Right hindlimb (tissue), 1 donor: ENCODE results near the gene TTC36.
"Not testable (repeated sequence)": the region's sequence is repeated elsewhere in the genome, so short reads cannot be mapped to it uniquely, and the experiment has no call there.

Experiments
- DNase-seq: peaks from one replicate; pipeline ENCODE4 v3.0.0-alpha.2; 2018

The TTC36 gene, protein sequence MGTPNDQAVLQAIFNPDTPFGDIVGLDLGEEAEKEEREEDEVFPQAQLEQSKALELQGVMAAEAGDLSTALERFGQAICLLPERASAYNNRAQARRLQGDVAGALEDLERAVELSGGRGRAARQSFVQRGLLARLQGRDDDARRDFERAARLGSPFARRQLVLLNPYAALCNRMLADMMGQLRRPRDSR

DNA sequence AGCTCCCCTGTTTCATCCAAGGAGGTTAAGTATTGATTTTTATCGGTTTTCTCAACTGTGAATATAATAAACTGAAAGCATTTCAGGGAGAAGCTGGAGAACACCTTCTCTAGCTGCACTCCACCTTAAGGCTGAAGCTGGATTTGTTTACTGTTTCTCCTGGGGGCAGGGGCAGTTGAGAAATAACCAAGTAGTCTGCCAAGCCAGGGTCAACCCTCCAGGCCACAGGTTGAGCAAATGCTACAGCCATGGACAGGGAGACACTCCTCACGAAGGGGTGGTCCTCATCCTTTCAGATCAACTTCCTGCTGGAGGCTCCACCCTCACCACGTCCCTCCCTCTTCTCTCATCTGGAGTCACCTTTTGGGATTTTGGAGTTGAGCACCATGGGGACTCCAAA lies at the start of gene TTC36:
Gene TTC36, plus strand, starts transcription at position 366 of the 400 bp plus-strand sequence. Its CDS starts 21 bp downstream, at position 387.
- no peak for DNase-seq

DNA sequence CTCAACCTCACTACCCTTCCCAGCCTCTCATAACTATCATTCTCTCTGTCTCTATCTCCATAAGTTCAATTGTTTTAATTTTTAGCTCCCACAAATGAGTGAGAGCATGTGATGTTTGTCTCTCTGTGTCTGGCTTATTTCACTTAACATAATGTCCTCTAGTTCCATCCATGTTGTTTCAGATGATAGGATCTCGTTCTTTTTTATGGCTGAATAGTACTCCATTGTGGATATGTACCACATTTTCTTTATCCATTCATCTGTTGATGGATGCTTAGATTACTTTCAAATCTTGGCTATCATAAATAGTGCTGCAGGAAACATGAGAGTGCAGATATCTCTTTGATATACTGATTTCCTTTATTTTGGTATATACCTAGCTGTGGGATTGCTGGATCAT lies 46.0 kb upstream of the TTC36 start:
- not testable (repeated sequence) for DNase-seq

DNA sequence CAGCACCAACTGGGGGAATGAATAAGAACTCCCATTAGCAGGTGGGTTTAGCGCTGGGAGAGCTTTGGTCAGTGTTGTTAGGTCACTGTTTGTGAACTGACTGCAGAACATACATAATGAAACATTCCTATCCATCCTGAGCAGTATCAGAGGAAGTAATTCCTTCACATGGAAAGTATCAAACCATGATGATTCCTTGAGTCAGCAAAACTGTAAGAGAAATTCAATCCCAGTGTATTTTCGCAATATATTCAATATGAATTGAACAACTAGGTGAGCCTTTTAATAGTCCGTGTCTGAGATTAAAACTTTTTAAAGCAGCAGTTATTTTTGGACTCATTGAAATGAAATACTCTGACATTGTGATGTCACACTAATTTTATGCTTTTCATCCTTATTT lies 42.9 kb upstream of the TTC36 start:
- no peak for DNase-seq

DNA sequence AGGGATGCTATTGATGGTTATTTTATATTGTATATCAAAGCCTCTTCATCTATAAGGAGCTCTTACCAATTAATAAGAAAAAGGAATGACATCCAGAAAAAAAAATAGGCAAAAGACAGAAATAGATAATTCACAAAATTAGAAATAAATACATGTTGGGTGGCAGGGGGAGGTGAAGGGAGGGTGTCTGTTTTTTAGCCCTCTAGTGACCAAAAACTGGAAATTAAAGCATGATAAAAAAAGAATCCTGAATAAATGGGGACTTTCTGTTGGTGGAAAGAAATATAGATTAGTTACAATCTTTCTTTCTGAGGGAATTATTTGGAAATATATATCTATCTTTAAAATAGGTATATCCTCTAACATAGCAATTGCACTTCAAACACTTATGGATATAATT lies 42.0 kb upstream of the TTC36 start:
- no peak for DNase-seq

DNA sequence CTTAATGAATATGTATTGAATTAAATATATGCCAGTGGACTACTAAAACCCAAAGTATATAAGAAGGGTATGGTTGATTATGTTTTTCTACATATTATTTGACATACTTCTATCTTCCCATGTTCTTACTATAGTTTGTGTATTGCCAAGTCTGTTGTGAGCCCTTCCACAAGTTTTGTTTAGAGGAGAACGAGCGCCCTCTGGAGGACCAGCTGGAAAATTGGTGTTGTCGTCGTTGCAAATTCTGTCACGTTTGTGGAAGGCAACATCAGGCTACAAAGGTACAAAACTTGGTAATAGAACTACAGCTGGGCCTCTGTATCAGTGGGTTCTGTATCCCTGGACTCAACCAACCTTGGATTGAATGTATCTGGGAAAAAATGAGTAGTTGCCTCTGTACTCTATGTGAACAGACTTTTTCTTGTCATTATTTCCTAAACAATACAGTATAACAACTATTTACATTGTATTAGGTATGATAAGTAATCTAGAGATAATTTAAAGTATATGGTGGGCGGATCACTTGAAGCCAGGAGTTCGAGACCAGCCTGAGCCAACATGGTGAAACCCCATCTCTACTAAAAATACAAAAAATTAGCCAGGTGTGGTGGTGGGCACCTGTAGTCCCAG lies 38.7 kb upstream of the TTC36 start:
- DNase-seq: peak; percentile 82

DNA sequence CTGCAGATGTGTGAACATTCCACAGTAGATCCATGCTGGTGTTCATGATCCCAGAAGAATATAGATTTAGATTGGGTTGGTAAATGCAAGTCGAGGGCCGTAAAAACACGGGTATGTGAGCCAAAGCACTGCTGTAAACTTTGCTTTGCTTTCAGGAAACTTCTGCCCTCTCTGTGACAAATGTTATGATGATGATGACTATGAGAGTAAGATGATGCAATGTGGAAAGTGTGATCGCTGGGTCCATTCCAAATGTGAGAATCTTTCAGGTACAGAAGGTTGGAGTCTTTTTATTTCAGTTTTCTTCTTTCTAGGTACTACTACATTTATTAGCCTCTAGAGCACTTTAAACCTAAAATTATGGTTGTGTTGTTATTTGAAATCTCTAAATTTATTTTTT lies 36.2 kb upstream of the TTC36 start:
- DNase-seq: no peak

DNA sequence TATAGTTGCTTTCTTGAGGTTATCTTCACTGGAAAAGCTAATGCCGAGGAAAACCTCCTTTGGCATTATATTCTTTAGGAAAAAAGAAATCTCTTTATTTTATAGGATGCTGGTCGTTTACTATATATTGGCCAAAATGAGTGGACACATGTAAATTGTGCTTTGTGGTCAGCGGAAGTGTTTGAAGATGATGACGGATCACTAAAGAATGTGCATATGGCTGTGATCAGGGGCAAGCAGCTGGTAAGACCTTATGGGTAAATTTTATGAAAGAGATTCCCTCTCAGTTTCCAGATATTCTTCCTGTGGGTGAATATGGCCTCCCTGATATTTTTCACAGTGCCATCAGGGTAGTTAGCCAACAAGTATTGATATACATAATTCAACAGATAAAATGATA lies 29.4 kb upstream of the TTC36 start:
- no peak for DNase-seq

DNA sequence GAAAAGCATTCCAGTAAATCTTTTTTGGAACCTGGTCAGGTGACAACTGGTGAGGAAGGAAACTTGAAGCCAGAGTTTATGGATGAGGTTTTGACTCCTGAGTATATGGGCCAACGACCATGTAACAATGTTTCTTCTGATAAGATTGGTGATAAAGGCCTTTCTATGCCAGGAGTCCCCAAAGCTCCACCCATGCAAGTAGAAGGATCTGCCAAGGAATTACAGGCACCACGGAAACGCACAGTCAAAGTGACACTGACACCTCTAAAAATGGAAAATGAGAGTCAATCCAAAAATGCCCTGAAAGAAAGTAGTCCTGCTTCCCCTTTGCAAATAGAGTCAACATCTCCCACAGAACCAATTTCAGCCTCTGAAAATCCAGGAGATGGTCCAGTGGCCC lies 24.1 kb upstream of the TTC36 start:
- DNase-seq: no peak

DNA sequence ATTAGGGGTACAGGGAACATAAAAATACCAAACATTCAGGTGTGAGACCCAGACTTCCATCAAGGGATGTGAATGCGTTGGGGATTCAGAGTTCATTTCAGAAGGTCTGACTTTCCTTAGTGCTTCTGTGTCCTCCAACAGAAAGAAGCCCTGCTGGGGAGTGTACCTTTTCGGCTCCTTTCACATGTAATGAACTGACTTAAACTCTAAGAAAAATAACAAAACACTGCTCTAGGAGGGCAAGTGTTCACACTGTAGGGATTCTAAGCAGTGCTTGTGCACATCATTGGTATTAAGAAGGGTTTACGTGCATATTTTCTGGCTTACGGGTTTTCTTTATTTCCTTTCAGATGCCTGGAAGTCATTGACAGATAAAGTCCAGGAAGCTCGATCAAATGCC lies 15.7 kb upstream of the TTC36 start:
- DNase-seq: no peak

DNA sequence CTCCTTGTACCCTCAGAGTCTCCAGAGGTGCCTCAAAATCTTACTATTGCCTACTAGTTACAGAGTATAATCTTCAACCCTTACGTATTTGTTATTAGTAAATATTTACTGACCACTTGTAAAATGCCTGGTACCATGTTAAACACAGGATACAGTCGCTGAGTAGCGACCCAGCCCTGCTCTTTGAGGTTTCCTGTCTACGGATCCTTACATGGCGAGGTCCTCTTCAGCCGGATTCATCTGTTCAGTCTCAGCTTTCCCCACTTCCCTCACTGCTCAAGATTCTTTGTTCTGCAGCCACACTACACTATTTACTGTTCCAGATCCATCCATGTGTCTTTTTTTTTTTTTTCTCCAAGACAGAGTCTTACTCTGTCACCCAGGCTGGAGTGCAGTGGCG lies 13.2 kb upstream of the TTC36 start:
- DNase-seq: no peak

DNA sequence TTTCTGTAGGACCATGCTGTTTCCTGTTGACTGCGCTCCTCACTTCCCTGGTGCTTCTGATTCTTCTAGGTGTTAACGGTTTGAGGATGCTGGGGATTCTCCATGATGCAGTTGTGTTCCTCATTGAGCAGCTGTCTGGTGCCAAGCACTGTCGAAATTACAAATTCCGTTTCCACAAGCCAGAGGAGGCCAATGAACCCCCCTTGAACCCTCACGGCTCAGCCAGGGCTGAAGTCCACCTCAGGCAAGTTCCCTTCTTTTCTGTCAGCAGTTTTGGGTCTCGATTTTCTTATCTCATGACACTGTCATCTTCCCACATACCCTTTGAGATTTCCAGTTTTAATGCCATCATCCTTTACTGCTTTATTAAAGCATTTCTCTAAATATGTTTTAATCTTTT lies 7.7 kb upstream of the TTC36 start:
- DNase-seq: no peak

DNA sequence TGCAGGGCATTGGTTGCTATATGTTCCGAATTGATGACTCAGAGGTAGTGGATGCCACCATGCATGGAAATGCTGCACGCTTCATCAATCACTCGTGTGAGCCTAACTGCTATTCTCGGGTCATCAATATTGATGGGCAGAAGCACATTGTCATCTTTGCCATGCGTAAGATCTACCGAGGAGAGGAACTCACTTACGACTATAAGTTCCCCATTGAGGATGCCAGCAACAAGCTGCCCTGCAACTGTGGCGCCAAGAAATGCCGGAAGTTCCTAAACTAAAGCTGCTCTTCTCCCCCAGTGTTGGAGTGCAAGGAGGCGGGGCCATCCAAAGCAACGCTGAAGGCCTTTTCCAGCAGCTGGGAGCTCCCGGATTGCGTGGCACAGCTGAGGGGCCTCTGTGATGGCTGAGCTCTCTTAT lies 5.4 kb upstream of the TTC36 start:
- peak; percentile 52 for DNase-seq

DNA sequence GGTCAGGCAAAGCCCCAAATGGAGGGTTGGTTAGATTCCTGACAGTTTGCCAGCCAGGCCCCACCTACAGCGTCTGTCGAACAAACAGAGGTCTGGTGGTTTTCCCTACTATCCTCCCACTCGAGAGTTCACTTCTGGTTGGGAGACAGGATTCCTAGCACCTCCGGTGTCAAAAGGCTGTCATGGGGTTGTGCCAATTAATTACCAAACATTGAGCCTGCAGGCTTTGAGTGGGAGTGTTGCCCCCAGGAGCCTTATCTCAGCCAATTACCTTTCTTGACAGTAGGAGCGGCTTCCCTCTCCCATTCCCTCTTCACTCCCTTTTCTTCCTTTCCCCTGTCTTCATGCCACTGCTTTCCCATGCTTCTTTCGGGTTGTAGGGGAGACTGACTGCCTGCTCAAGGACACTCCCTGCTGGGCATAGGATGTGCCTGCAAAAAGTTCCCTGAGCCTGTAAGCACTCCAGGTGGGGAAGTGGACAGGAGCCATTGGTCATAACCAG lies 4.7 kb upstream of the TTC36 start:
- no peak for DNase-seq

DNA sequence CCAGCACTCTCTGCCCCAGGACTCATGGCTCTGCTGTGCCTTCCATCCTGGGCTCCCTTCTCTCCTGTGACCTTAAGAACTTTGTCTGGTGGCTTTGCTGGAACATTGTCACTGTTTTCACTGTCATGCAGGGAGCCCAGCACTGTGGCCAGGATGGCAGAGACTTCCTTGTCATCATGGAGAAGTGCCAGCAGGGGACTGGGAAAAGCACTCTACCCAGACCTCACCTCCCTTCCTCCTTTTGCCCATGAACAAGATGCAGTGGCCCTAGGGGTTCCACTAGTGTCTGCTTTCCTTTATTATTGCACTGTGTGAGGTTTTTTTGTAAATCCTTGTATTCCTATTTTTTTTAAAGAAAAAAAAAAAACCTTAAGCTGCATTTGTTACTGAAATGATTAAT lies 2.9 kb upstream of the TTC36 start:
- DNase-seq: no peak

DNA sequence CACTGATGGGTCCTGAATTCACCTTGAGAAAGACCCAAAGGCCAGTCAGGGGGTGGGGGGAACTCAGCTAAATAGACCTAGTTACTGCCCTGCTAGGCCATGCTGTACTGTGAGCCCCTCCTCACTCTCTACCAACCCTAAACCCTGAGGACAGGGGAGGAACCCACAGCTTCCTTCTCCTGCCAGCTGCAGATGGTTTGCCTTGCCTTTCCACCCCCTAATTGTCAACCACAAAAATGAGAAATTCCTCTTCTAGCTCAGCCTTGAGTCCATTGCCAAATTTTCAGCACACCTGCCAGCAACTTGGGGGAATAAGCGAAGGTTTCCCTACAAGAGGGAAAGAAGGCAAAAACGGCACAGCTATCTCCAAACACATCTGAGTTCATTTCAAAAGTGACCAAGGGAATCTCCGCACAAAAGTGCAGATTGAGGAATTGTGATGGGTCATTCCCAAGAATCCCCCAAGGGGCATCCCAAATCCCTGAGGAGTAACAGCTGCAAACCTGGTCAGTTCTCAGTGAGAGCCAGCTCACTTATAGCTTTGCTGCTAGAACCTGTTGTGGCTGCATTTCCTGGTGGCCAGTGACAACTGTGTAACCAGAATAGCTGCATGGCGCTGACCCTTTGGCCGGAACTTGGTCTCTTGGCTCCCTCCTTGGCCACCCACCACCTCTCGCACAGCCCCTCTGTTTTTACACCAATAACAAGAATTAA lies 2.4 kb upstream of the TTC36 start:
- no peak for DNase-seq

DNA sequence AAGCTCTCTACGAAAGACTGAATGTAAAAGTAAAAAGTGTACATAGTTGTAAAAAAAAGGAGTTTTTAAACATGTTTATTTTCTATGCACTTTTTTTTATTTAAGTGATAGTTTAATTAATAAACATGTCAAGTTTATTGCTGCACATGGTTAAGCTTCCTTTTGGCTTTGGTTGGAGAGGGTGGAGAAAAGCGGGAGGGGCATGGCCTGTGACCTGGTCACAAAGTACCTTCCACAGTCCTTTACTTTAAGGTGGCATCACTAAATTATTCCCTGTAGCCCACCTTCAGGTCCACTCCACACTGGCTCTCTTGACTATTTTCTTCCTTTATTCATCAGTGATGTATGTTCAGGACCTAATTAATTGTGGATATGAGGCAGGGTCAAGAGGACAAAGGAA lies 586 bp upstream of the TTC36 start:
- DNase-seq: no peak

DNA sequence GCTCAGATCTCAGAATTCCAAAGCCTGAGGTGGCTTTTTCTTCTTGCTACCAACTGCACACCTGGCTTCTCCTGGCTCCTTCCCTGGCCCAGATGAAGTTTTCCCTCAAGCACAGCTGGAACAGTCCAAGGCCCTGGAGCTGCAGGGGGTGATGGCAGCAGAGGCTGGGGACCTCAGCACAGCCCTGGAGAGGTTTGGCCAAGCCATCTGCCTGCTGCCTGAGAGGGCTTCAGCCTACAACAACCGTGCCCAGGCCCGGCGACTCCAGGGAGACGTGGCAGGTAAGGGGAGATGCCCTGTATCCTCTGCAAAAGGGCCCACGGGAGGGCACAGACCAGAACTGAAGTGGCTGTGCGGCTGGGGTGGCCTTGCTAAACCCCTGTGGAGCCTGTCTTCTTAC lies 1.2 kb downstream of the TTC36 start:
- DNase-seq: no peak

DNA sequence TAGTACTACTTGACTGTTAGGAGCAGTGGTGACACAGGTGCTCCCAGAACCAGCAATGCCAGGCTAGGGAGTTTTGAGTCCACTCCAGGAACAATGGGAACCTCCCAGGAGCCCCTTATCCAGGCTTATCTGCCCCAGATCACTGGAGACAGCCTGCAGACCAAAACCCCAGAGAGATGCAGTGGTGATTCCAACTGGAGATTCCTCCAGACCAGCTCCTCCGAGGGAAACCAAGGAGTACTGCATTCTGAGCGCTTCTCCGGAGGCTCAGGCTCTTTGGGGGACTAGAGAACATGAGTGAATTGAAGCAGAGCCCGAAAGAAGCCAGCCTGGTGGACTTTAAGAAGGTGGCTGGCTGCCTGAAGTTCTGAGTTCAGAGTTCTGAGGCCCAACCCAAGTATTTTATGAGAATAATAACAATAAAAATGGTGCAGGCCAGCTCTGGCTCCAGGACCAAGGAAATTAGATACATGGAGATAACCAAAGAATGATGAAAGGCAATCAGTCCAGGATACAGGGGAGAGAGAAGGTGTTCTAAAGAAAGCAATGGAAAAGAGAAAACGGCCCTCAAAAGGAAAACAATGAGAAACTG lies 2.4 kb downstream of the TTC36 start:
- no peak for DNase-seq

DNA sequence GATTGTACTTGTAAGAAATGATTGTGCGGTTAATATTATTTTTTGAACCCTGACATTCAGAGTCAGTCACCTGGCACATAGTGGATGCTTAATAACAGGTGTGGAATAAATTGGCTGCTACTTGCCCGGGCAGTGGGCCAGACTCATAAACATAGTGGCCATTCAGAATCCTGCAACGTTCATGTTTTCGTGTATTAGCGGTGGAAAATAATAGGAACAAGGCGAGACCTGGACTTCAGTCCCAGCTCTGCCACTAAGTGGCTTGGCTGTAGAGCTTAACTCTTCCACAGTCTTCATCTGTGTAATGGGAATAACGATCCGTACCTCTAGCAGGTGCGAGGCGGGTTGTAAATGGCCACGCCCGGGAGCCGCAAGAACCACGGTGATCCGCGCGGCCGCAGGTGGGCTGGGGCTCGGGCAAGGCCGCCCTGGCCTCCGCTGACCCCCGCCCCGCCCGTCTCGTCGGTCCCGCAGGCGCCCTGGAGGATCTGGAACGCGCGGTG lies 3.0 kb downstream of the TTC36 start:
- peak; percentile 44 for DNase-seq

DNA sequence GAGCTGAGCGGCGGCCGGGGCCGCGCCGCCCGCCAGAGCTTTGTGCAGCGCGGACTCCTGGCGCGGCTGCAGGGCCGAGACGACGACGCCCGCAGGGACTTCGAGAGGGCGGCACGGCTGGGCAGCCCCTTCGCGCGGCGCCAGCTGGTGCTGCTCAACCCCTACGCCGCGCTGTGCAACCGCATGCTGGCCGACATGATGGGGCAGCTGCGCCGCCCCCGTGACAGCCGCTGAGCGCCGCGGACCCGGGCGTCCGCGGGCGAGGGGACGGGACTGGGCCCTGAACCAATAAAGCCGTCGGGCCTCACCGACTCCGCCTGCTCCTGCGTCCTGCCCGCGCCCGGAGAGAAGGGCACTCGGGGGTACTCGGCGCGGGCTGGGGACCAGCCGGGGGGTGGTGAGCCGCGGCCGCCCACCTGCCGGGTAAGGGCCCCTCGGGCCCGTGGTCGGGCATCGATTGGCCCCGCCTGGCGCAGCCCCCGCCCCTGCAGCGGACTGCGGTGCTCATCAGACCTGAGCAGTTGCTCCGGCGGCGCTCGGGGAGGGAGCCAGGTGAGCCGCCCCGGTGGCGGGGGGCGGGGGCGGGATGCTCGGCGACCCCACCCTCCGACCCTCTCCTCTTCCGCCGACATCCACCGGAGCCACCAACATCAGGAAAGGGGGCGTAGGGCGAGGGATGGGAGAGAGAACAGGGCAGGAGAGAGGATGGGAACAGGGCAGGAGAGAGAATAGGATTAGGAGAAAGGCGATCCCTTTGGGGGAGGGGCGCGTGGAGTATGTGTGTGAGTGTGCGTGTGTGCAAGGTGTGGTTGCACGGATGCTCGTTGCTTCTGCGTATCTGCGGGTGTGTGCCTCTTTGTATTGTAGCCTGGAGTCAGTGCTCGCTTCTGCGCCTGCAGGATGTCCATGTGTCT lies 3.7 kb downstream of the TTC36 start, which contains the start of gene TMEM25:
Gene TMEM25, plus strand, starts transcription at position 510 of the 914 bp plus-strand sequence. CDS start 610 bp downstream, outside the sequence.
- peak; percentile 82 for DNase-seq

DNA sequence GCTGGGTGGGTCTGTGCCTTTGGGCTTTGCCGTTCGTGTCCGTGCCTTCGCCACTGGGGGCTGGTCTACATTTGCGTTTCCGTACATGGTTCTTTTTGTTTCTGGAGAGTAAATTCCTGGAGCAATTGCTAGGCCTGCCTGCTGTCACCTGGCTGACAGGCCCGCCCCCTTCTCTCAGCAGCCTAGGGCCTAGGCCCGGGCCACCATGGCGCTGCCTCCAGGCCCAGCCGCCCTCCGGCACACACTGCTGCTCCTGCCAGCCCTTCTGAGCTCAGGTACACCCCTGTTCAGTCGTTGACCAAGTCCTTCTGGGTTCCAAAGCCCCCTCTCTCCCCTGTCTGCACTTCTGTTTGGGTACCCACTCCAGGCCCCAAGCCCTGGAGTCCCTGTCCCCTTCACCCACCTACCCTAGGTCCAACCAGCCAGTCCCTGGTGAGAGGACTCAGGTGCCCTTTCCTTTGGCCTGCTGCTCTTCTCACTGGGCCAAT lies 4.4 kb downstream of the TTC36 start:
- DNase-seq: no peak

DNA sequence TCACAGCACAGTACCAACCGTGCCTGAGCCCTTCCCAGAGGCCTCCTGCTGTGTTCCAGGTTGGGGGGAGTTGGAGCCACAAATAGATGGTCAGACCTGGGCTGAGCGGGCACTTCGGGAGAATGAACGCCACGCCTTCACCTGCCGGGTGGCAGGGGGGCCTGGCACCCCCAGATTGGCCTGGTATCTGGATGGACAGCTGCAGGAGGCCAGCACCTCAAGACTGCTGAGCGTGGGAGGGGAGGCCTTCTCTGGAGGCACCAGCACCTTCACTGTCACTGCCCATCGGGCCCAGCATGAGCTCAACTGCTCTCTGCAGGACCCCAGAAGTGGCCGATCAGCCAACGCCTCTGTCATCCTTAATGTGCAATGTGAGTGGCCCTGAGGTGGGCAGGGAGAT lies 4.8 kb downstream of the TTC36 start:
- DNase-seq: no peak
